Stomach smooth muscle (tissue), 2 donors: ENCODE results near the gene TAF11L3.
"Not testable (repeated sequence)": the region's sequence is repeated elsewhere in the genome, so short reads cannot be mapped to it uniquely, and the experiment has no call there.

Experiments
- H3K27ac ChIP-seq: one replicate; pipeline ENCODE4 v1.7.0; 2013; ENCODE audit warnings: mild to moderate bottlenecking, low read length, inconsistent platforms
- H3K27me3 ChIP-seq, 2 donors: one replicate each; pipeline ENCODE4 v1.7.0; 2013; ENCODE audit warnings: low read length in 2 of 2; ENCODE audit not compliant: insufficient read depth in 2 of 2, control insufficient read depth in 1 of 2
- H3K36me3 ChIP-seq, 2 donors: one replicate each; pipeline ENCODE4 v1.7.0; 2013; ENCODE audit warnings: low read length in 2 of 2; ENCODE audit not compliant: control insufficient read depth in 2 of 2, insufficient read depth in 2 of 2
- H3K4me1 ChIP-seq: one replicate; pipeline ENCODE4 v1.7.0; 2013; ENCODE audit warnings: low read length; ENCODE audit not compliant: control insufficient read depth, insufficient read depth
- H3K4me3 ChIP-seq, 2 donors: one replicate each; pipeline ENCODE4 v1.7.0; 2013; ENCODE audit warnings: low read length in 2 of 2
- H3K9ac ChIP-seq, 2 donors: one replicate each; pipeline ENCODE4 v1.7.0; 2013; ENCODE audit warnings: low read length in 2 of 2, mild to moderate bottlenecking in 1 of 2
- H3K9me3 ChIP-seq, 2 donors: one replicate each; pipeline ENCODE4 v1.7.0; 2013; ENCODE audit warnings: low read length in 2 of 2; ENCODE audit not compliant: control insufficient read depth in 2 of 2
- donor health status: healthy.
- donor health status: Pancreatic carcinoma.

Gene TAF11L3

DNA sequence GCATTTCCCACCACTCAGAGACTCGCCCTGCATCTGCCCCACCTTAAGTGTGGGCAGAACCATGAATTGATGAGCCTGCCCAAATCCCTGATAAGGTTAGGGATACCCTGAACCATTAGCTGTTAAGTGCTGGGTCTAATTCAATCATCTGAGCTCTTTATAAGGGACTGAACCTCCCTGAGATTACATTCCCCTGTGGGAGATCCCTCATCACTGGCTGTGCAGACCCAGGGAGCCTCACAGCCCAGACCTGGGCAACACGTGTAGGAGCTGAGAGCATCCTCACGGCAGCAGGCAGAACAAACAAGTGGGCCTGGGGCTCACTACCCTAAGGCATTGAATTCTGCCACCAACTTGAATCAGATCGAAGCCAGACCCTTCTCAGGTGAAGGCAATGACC, 20.7 kb upstream of the TAF11L3 start:
- H3K9me3 ChIP-seq, result no peaks in the 10 kb centered on the region
- no peak overlapping the region for H3K9ac ChIP-seq
- no peak overlapping the region for H3K4me3 ChIP-seq
- no peaks in the 10 kb centered on the region for H3K36me3 ChIP-seq
- no peak overlapping the region for H3K27ac ChIP-seq
- H3K27me3 ChIP-seq, result no peaks in the 10 kb centered on the region
- H3K4me1 ChIP-seq, result no peaks in the 10 kb centered on the region

DNA sequence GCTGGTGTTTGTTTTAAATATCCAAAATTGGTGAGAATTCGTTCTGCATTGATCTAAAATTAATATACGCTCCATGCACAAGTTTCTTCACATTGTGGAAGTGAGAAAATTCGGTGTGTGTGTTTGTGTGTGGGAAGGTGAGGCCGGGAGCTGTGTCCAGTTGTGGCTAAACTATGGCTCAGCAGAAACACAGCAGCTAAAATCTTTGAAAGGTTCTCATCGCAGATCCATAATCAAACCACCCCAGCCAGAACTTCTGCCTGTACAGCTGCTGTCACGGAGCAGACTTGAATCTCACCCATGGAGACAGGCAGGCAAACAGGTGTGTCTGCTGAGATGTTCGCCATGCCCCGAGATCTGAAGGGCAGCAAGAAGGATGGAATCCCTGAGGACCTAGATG, 20.2 kb upstream of the TAF11L3 start, which contains the start of gene TAF11L2:
Gene TAF11L2, plus strand, starts transcription at position 301 of the 400 bp plus-strand sequence.
- H3K9me3 ChIP-seq, H3K4me3 ChIP-seq, H3K36me3 ChIP-seq, H3K4me1 ChIP-seq, H3K27ac ChIP-seq, H3K9ac ChIP-seq, H3K27me3 ChIP-seq: not testable (repeated sequence)

DNA sequence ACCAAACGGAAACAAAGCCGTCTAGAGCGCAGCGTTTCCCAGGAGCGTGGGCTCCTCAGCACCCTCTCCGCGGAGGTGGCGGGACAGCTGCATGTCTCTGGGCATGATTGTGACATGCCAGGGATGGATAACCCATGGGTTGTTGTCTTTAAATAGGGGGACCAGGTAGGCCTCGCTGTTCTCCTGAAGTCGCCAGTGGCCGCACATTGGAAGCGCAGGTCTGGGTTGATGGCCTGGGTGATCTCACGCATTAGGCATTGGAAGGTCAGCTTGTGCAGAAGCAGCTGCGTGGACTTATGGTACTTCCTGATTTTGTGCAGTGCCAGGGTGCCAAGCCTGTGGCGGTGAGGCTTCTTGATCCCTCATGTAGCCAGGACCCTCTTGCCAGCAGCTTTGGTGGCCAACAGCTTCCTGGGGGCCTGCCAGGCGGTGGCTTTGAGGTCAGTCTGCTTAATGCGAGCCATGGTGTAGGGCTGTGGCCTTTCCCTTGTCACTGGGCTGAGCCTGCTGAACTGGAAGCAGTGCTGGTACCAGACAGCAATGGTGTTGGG, 6.3 kb upstream of the TAF11L3 start:
- Histone ChIP-seq H3K9ac (no peak overlapping the region), H3K27me3 (peaks cover 0 to 2% of the 10 kb centered on the region in 2 donors), H3K9me3 (no peaks in the 10 kb centered on the region), H3K27ac (no peak overlapping the region), H3K4me3 (no peak overlapping the region), H3K36me3 (no peaks in the 10 kb centered on the region), H3K4me1 (no peaks in the 10 kb centered on the region)

DNA sequence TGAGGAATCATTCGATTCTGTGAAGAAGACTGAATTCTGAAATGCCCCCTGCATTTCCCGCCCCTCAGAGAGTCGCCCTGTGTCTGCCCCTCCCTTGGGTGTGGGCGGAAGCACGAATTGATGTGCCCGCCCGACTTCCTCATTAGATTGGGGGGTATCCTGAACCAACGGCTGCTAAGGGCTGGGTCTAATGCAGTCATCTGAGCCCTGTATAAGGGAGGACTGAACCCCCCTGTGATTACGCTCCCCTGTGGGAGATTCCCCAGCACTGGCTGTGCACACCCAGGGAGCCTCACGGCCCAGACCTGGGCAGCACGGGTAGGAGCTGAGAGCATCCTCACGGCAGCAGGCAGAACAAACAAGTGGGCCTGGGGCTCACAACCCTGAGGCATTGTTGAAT, 641 bp upstream of the TAF11L3 start:
- H3K27ac ChIP-seq, H3K4me3 ChIP-seq, H3K9me3 ChIP-seq, H3K4me1 ChIP-seq, H3K27me3 ChIP-seq, H3K36me3 ChIP-seq, H3K9ac ChIP-seq: not testable (repeated sequence)

DNA sequence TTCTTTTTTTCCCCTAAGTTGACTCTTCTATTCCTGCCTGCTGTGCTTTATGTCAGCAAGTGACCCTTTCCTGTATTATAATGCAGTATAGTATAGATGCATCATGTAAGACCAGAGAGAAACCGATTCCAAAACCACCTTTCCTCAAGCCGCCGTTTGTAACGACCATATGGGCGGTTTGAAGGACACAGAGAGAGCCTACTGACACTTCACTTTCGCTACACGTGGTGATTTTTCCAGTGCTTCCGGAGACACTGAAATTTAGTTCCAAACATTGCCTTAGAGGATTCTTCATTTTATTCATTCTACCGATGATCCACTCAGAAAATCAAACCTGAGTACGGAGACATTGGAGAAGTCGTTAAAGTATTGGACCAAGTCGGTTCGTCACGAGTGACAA, 1.3 kb downstream of the TAF11L3 start:
- H3K9ac ChIP-seq, H3K4me3 ChIP-seq, H3K4me1 ChIP-seq, H3K27me3 ChIP-seq, H3K9me3 ChIP-seq, H3K36me3 ChIP-seq, H3K27ac ChIP-seq: not testable (repeated sequence)

DNA sequence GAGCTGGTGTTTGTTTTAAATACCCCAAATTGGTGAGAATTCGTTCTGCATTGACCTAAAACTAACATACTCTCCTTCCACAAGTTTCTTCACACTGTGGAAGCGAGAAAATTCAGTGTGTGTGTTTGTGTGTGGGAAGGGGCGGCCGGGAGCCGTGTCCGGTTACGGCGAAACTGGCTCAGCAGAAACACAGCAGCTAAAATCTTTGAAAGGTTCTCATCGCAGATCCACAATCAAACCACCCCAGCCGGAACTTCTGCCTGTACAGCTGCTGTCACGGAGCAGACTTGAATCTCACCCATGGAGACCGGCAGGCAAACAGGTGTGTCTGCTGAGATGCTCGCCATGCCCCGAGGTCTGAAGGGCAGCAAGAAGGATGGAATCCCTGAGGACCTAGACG, 3.3 kb downstream of the TAF11L3 start, which contains the start of gene TAF11L4:
Gene TAF11L4, plus strand, starts transcription at position 301 of the 400 bp plus-strand sequence.
- H3K9me3 ChIP-seq, H3K4me3 ChIP-seq, H3K4me1 ChIP-seq, H3K27me3 ChIP-seq, H3K9ac ChIP-seq, H3K27ac ChIP-seq, H3K36me3 ChIP-seq: not testable (repeated sequence)

DNA sequence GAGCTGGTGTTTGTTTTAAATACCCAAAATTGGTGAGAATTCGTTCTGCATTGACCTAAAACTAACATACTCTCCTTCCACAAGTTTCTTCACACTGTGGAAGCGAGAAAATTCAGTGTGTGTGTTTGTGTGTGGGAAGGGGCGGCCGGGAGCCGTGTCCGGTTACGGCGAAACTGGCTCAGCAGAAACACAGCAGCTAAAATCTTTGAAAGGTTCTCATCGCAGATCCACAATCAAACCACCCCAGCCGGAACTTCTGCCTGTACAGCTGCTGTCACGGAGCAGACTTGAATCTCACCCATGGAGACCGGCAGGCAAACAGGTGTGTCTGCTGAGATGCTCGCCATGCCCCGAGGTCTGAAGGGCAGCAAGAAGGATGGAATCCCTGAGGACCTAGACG, 6.8 kb downstream of the TAF11L3 start, which contains the start of gene TAF11L5:
Gene TAF11L5, plus strand, starts transcription at position 301 of the 400 bp plus-strand sequence.
- H3K4me1 ChIP-seq, H3K4me3 ChIP-seq, H3K27ac ChIP-seq, H3K9ac ChIP-seq, H3K27me3 ChIP-seq, H3K36me3 ChIP-seq, H3K9me3 ChIP-seq: not testable (repeated sequence)

DNA sequence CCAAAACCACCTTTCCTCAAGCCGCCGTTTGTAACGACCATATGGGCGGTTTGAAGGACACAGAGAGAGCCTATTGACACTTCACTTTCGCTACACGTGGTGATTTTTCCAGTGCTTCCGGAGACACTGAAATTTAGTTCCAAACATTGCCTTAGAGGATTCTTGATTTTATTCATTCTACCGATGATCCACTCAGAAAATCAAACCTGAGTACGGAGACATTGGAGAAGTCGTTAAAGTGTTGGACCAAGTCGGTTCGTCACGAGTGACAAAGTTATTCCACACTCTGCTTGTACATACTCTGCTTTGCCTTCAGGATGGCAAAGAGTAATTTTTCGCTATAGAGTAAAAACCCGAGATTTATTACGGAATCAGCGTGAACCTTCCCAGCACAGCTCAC, 8.3 kb downstream of the TAF11L3 start:
- H3K9ac ChIP-seq, H3K27me3 ChIP-seq, H3K9me3 ChIP-seq, H3K27ac ChIP-seq, H3K4me3 ChIP-seq, H3K36me3 ChIP-seq, H3K4me1 ChIP-seq: not testable (repeated sequence)

DNA sequence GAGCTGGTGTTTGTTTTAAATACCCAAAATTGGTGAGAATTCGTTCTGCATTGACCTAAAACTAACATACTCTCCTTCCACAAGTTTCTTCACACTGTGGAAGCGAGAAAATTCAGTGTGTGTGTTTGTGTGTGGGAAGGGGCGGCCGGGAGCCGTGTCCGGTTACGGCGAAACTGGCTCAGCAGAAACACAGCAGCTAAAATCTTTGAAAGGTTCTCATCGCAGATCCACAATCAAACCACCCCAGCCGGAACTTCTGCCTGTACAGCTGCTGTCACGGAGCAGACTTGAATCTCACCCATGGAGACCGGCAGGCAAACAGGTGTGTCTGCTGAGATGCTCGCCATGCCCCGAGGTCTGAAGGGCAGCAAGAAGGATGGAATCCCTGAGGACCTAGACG, 10.2 kb downstream of the TAF11L3 start, which contains the start of gene TAF11L6:
Gene TAF11L6, plus strand, starts transcription at position 301 of the 400 bp plus-strand sequence.
- not testable (repeated sequence) for H3K9me3 ChIP-seq, H3K36me3 ChIP-seq, H3K9ac ChIP-seq, H3K4me1 ChIP-seq, H3K27me3 ChIP-seq, H3K27ac ChIP-seq, H3K4me3 ChIP-seq
